Measurements from ENCODE around the gene SAMD4A. TPM values are rescaled to one million over a fixed set of nuclear protein-coding genes. Genes with fewer than 3 reads are reported as not detected.

The SAMD4A gene
- polyA plus RNA-seq, 2 of the 4 experiments (the other 2 are of a cell fraction): 3.9 to 5.4 TPM

DNA sequence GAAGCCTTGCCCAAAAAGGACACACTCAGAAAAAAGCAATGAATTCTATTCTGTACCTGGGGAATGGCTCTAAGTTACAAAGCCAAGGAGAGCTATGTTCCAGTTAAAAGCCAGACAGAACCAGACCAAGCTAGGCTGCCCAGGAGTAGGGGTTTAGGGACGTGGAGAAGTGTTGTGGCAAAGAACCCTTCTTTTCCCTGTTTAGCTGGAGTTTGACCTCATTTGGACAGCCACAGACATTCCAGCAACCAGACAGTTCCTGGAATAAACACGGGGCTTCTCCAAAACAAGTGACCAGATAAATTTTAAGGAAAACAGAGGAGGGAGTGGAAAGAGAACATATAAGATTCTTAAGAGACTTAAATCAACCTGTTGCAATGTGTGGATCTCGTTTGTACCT, 273.4 kb downstream of the SAMD4A start (continued):
- TF ChIP-seq HOXB5 (CRISPR knock-in tag; IDR thresholded peaks at IDR 0.05): no peak
- TF ChIP-seq, protein P1, sequence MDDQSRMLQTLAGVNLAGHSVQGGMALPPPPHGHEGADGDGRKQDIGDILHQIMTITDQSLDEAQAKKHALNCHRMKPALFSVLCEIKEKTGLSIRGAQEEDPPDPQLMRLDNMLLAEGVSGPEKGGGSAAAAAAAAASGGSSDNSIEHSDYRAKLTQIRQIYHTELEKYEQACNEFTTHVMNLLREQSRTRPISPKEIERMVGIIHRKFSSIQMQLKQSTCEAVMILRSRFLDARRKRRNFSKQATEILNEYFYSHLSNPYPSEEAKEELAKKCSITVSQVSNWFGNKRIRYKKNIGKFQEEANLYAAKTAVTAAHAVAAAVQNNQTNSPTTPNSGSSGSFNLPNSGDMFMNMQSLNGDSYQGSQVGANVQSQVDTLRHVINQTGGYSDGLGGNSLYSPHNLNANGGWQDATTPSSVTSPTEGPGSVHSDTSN (IDR thresholded peaks at IDR 0.05): no peak

DNA sequence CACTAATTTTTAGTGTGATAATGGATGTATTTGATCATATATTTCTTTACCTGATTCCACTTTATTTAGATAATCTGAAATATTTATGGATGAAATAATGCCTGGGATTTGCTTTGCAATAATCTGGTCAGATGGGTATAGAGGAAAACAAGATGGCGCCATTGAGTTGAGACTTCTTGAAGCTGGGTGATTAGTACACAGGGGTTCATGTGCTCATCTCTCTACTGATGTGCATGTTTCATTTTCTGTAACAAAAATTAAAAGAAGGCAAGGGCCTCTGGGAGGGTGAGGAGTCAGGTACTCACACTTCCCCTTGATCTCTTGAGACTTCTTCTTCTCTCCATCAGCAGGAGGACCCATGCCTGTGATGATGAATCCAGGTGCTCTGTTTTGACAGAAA, 273.9 kb downstream of the SAMD4A start:
- H3K9me3 ChIP-seq: no peaks in the 10 kb centered on the region
- ATAC-seq (no peak), DNase-seq (ENCODE audit: low read depth in 1 of 2, low spot score in 1 of 2) (no peak), FAIRE-seq (no peak)
- H3K27ac ChIP-seq: no peak overlapping the region
- H3K4me2 ChIP-seq: no peak overlapping the region
- H3K4me3 ChIP-seq: no peak overlapping the region
- H3K4me1 ChIP-seq: no peaks in the 10 kb centered on the region; the same call in 2 of the 3 replicates
- TF ChIP-seq FOSL2 (IDR thresholded peaks at IDR 0.05) (no peak), FOSL2 (CRISPR knock-in tag; IDR thresholded peaks at IDR 0.05) (no peak), NPAS2 (CRISPR knock-in tag; IDR thresholded peaks at IDR 0.05; ENCODE audit: borderline replicate concordance) (no peak), CBX2 (IDR thresholded peaks at IDR 0.05; ENCODE audit: borderline replicate concordance, low read depth) (no peak), MAZ (IDR thresholded peaks at IDR 0.05; ENCODE audit: borderline replicate concordance, low read depth, low read length) (no peak)
- ChIA-PET CTCF (no interaction called here), POLR2A (interaction anchor here (1.0 kb wide), 1 partner anchor 22 kb away, joined by 3 read pairs; no protein-coding TSS in a partner anchor)
- WGBS (ENCODE audit: missing lambda C conversion rate): 88% methylated on average over 1 of the region's 1 CpG

Other genes starting within 250 kb of the SAMD4A start
- 142 and 154 TPM in 2 replicates for gene CDKN3, start 170.1 kb upstream of the SAMD4A start, polyA plus RNA-seq (2011; rRNA removed)
- gene CDKN3, start 170.1 kb upstream of the SAMD4A start, polyA plus RNA-seq (2017; fragmentation: RNase III; extraction: RNeasy Plus Mini Kit Qiagen cat#74134 plus additional on column Dnase treatment): 62.7 to 78.5 TPM (median 67.4 TPM) in 3 replicates
- gene CNIH1, start 125.8 kb upstream of the SAMD4A start, polyA plus RNA-seq (2011; rRNA removed): 411 and 487 TPM in 2 replicates
- gene CNIH1, start 125.8 kb upstream of the SAMD4A start, polyA plus RNA-seq (2017; fragmentation: RNase III; extraction: RNeasy Plus Mini Kit Qiagen cat#74134 plus additional on column Dnase treatment): 337 to 361 TPM (median 347 TPM) in 3 replicates
- 35.3 and 45.5 TPM in 2 replicates for gene GMFB, start 78.1 kb upstream of the SAMD4A start, polyA plus RNA-seq (2011; rRNA removed)
- gene GMFB, start 78.1 kb upstream of the SAMD4A start, polyA plus RNA-seq (2017; fragmentation: RNase III; extraction: RNeasy Plus Mini Kit Qiagen cat#74134 plus additional on column Dnase treatment): 56.8 to 66.7 TPM (median 62.3 TPM) in 3 replicates
- gene CGRRF1, start 57.2 kb upstream of the SAMD4A start, polyA plus RNA-seq (2011; rRNA removed): 35.4 and 35.9 TPM in 2 replicates
- gene CGRRF1, start 57.2 kb upstream of the SAMD4A start, polyA plus RNA-seq (2017; fragmentation: RNase III; extraction: RNeasy Plus Mini Kit Qiagen cat#74134 plus additional on column Dnase treatment): 15.4 to 18.2 TPM (median 15.8 TPM) in 3 replicates

Data from A549 (cell line).